MM.1S (cell line): ENCODE data around the gene HRCT1.

Source experiments
- DNase-seq: peaks from one replicate; pipeline ENCODE4 v3.0.0-alpha.2; 2015
- H2AFZ ChIP-seq: fragments of 300-600 bp; sonication (generic); 2 replicates; pipeline ENCODE4 v1.6.0; 2016; ENCODE audit warnings: antibody characterized with exemption, low read length
- H3F3A ChIP-seq: fragments of 300-600 bp; sonication (generic); 2 replicates; pipeline ENCODE4 v1.6.1; 2016; ENCODE audit warnings: mild to moderate bottlenecking, antibody characterized with exemption, low read length, moderate library complexity, mixed read lengths; ENCODE audit not compliant: insufficient read depth
- H3K27ac ChIP-seq: fragments of 300-600 bp; sonication (generic); 2 replicates; pipeline ENCODE4 v1.5.1; 2016; ENCODE audit warnings: mild to moderate bottlenecking, low read length
- H3K27me3 ChIP-seq: fragments of 300-600 bp; sonication (generic); replicated peaks from 2 replicates; pipeline ENCODE4 v1.6.0; 2016; ENCODE audit warnings: low read length; ENCODE audit not compliant: insufficient read depth
- H3K36me3 ChIP-seq: fragments of 300-600 bp; sonication (generic); replicated peaks from 2 replicates; pipeline ENCODE4 v1.6.1; 2016; ENCODE audit warnings: mild to moderate bottlenecking, low read length, mixed read lengths; ENCODE audit not compliant: insufficient read depth
- H3K4me1 ChIP-seq: fragments of 300-600 bp; sonication (generic); 2 replicates; pipeline ENCODE4 v1.6.1; 2016; ENCODE audit warnings: low read length, mixed read lengths
- H3K4me2 ChIP-seq: fragments of 300-600 bp; sonication (generic); 2 replicates; pipeline ENCODE4 v1.6.0; 2016; ENCODE audit warnings: low read depth, low read length
- H3K4me3 ChIP-seq: fragments of 300-600 bp; sonication (generic); 2 replicates; pipeline ENCODE4 v1.5.1; 2016; ENCODE audit warnings: low read length, mixed read lengths
- H3K79me2 ChIP-seq: fragments of 300-600 bp; sonication (generic); 2 replicates; pipeline ENCODE4 v1.6.1; 2016; ENCODE audit warnings: mixed run types, low read length, mixed read lengths
- H3K9ac ChIP-seq: fragments of 300-600 bp; sonication (generic); 2 replicates; pipeline ENCODE4 v1.6.1; 2016; ENCODE audit warnings: low read length, mixed read lengths
- H3K9me2 ChIP-seq: fragments of 300-600 bp; sonication (generic); replicated peaks from 2 replicates; pipeline ENCODE4 v1.6.1; 2016; ENCODE audit warnings: mild to moderate bottlenecking, low read length, mixed read lengths; ENCODE audit not compliant: insufficient read depth
- H3K9me3 ChIP-seq: fragments of 300-600 bp; sonication (generic); replicated peaks from 2 replicates; pipeline ENCODE4 v1.6.1; 2016; ENCODE audit warnings: mild to moderate bottlenecking, low read length, mixed read lengths; ENCODE audit not compliant: insufficient read depth
- H4K20me1 ChIP-seq: fragments of 300-600 bp; sonication (generic); 2 replicates; pipeline ENCODE4 v1.6.1; 2016; ENCODE audit warnings: mild to moderate bottlenecking, low read length, moderate library complexity, mixed read lengths; ENCODE audit not compliant: insufficient read depth
- CTCF ChIP-seq: fragments of 300-600 bp; sonication (generic); IDR thresholded peaks from 2 replicates; pipeline ENCODE4 v1.5.1; 2016; ENCODE audit warnings: antibody characterized with exemption, low read length, mixed read lengths
- EZH2 ChIP-seq: fragments of 300-600 bp; sonication (generic); optimal IDR thresholded peaks from 2 replicates; pipeline ENCODE3; 2017; ENCODE audit warnings: low read depth, mild to moderate bottlenecking, antibody characterized with exemption, low read length, mixed read lengths
- EZH2phosphoT487 ChIP-seq: fragments of 300-600 bp; sonication (generic); IDR thresholded peaks from 2 replicates; pipeline ENCODE4 v1.6.1; 2018; ENCODE audit warnings: antibody characterized with exemption, low read length

Gene HRCT1

DNA sequence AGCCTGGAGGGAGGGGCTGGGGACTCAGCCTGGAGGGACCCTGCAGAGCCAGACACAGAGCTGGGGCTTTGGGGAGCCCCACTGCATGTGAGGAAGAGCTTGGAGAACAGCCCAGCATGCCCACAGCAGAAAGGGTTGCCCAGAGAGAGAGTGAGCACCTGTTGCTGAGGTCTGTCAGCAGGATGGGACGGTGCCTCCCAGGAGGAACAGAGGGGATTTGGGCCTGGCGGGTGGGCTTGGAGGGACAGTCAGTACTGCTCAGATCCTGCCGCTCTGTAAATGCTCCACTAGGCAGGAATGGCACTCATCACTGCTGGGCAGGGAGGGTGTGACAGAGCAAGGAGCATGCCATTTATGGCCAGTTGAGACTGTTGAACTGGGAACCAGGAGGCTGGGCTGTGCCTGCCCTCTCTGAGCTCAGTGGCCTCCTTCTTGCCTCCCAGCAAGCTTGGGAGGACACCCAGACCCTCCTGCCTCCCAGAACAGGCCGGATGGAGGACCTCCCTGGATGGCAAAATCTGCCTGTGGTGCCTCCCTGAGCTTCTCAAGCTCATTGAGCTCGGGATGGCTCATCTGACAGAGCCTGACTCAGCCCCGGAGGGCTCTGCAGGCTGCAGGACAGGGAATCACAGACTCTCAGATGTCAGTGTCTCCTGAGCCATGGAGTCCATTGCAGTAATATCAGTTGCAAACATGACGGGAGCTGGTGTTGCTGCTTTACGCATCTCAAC, 786 bp upstream of the HRCT1 start:
- Histone ChIP-seq H3K4me3 (no peak overlapping the region), H3K4me2 (no peak overlapping the region), H2AFZ (no peak overlapping the region), H3K9ac (no peak overlapping the region), H3K27ac (no peak overlapping the region), H3K36me3 (no peaks in the 10 kb centered on the region), H3K79me2 (no peaks in the 10 kb centered on the region), H3K9me2 (no peaks in the 10 kb centered on the region), H4K20me1 (no peaks in the 10 kb centered on the region), H3K27me3 (no peaks in the 10 kb centered on the region), H3F3A (no peaks in the 10 kb centered on the region), H3K9me3 (no peaks in the 10 kb centered on the region), H3K4me1 (peaks cover 13% of the 10 kb centered on the region)
- TF ChIP-seq EZH2 (no peak), CTCF (no peak), EZH2phosphoT487 (no peak)
- DNase-seq, result no peak

- Histone ChIP-seq H3K9ac (no peak overlapping the region), H3K9me2 (no peaks in the 10 kb centered on the region), H3K4me3 (no peak overlapping the region), H3K36me3 (no peaks in the 10 kb centered on the region), H4K20me1 (no peaks in the 10 kb centered on the region), H3K27ac (no peak overlapping the region), H3K4me2 (no peak overlapping the region), H3K9me3 (no peaks in the 10 kb centered on the region), H3K27me3 (no peaks in the 10 kb centered on the region), H3K79me2 (no peaks in the 10 kb centered on the region), H2AFZ (no peak overlapping the region), H3F3A (peaks cover 15% of the 10 kb centered on the region), H3K4me1 (peaks cover 29% of the 10 kb centered on the region)
- no peak for DNase-seq
- no peak for TF ChIP-seq EZH2phosphoT487
- no peak for TF ChIP-seq EZH2
- TF ChIP-seq CTCF, result no peak
Observed at GRCh38 chr9:35906923-35907699, 1.1 kb downstream of the HRCT1 start.

- Histone ChIP-seq H3K9ac (no peak overlapping the region), H3K27me3 (no peaks in the 10 kb centered on the region), H3K4me2 (no peak overlapping the region), H3K4me3 (no peak overlapping the region), H3K27ac (no peak overlapping the region), H2AFZ (no peak overlapping the region), H3K9me3 (no peaks in the 10 kb centered on the region), H3K9me2 (no peaks in the 10 kb centered on the region), H3K36me3 (no peaks in the 10 kb centered on the region), H3F3A (peaks cover 15% of the 10 kb centered on the region), H3K79me2 (no peaks in the 10 kb centered on the region), H4K20me1 (no peaks in the 10 kb centered on the region), H3K4me1 (peaks cover 25% of the 10 kb centered on the region)
- no peak for DNase-seq
- no peak for TF ChIP-seq EZH2
- TF ChIP-seq CTCF, result no peak
Observed at GRCh38 chr9:35907711-35908503, 1.9 kb downstream of the HRCT1 start.
